Suprapubic skin (tissue), 3 donors: ENCODE measurements around the gene CUEDC2.

Source experiments
- CTCF ChIP-seq, 2 donors: fragments of 200-600 bp in 1 of 2; fragments of 450-650 bp in 1 of 2; sonication (generic) in 1 of 2; IDR thresholded peaks; one replicate each; pipeline ENCODE4 v1.5.1; 2016 to 2019; ENCODE audit warnings: antibody characterized with exemption in 2 of 2, mild to moderate bottlenecking in 1 of 2, moderate library complexity in 1 of 2
- EP300 ChIP-seq: sonication (generic); formaldehyde crosslinking; IDR thresholded peaks from one replicate; pipeline ENCODE4 v1.6.1; 2017; ENCODE audit warnings: antibody characterized with exemption
- POLR2A ChIP-seq, 2 donors: fragments of 450-650 bp; IDR thresholded peaks; one replicate each; pipeline ENCODE4 v1.6.1; 2017; ENCODE audit warnings: antibody characterized with exemption in 2 of 2, mild to moderate bottlenecking in 2 of 2, moderate library complexity in 2 of 2

GRCh38 chr10:102416695-102417094 is 15.7 kb downstream of the CUEDC2 start:
- no peak for TF ChIP-seq CTCF (IDR thresholded peaks at IDR 0.05)
- no peak for TF ChIP-seq EP300
- no peak for TF ChIP-seq POLR2A (IDR thresholded peaks at IDR 0.05)
